Measurements from ENCODE around the gene DCST1. TPM values are rescaled to one million over a fixed set of nuclear protein-coding genes. Genes with fewer than 3 reads are reported as not detected.
A peak's percentile ranks its signal among the peaks of the same experiment; 100 is the strongest.

DCST1 gene
- total RNA-seq, 1 experiment from 2014 or later = 0.15 TPM

DNA sequence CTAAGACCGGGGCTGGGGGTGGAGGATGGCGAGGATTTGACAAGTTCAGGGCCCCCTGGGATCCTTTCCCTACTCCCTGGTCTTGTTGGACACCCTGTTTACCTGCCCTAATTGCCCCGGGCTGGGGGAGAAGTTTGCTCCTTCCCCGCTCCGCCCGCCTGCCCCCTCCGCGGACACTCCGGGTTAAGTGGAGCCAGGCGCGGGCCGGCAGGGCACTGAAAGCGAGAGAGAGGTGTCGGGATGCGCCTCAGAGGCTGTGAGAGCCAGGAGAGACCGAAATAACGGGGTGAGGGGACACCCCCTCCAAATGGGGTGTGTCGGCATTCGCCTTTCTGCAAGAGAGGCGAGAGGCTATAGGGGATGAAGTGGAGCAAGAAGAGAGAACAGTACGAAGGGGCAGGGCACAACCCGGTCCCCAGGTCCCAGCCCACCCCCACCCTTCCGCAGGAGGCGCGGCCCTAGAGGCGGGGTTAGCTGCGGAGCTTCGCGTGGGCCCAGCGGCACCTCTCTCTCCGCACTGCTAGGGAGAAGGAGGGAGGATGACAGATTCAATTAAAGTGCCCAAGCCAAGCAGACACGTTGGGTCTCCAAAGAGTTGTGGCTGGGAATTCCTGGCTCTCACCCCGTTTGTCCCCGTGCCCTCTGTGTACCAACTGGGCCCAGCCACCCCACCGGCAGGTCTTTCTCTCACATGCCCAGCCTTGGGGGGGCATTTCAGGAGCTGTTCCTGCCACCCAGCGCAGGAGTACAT, 48.9 kb downstream of the DCST1 start:
- no peak for ATAC-seq
- Mint-ChIP-seq H3K27ac (no peak overlapping the region), H3K27me3 (ENCODE audit: low read depth) (peaks cover 69% of the 10 kb centered on the region), H3K4me1 (peaks cover 39% of the 10 kb centered on the region), H3K9me3 (no peaks in the 10 kb centered on the region), H3K4me3 (peak overlapping the region; percentile 63), H3K36me3 (no peaks in the 10 kb centered on the region)
- TF ChIP-seq, protein P1, sequence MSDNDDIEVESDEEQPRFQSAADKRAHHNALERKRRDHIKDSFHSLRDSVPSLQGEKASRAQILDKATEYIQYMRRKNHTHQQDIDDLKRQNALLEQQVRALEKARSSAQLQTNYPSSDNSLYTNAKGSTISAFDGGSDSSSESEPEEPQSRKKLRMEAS (CRISPR knock-in tag; IDR thresholded peaks at IDR 0.05) = 0 out of 2 replicates have a peak, but pooled peaks have one; percentile 2
- TF ChIP-seq ATF1 (CRISPR knock-in tag; IDR thresholded peaks at IDR 0.05) = no peak
- no peak for TF ChIP-seq ZNF232 (CRISPR knock-in tag; IDR thresholded peaks at IDR 0.05)
- TF ChIP-seq NFE2L1 (CRISPR knock-in tag; IDR thresholded peaks at IDR 0.05) = no peak
- ChIA-PET CTCF (interaction anchor here (0.6 to 2.0 kb wide), 4 partner anchors 19 to 146 kb away, joined by 3 to 9 read pairs (median 4); partner anchors contain the start of genes EFNA4 and PMVK), POLR2A (interaction anchor here (0.6 kb wide), 1 partner anchor 86 kb away, joined by 6 read pairs; no protein-coding TSS in a partner anchor)
- DNase-seq (ENCODE audit: low spot score) = no peak

DNA sequence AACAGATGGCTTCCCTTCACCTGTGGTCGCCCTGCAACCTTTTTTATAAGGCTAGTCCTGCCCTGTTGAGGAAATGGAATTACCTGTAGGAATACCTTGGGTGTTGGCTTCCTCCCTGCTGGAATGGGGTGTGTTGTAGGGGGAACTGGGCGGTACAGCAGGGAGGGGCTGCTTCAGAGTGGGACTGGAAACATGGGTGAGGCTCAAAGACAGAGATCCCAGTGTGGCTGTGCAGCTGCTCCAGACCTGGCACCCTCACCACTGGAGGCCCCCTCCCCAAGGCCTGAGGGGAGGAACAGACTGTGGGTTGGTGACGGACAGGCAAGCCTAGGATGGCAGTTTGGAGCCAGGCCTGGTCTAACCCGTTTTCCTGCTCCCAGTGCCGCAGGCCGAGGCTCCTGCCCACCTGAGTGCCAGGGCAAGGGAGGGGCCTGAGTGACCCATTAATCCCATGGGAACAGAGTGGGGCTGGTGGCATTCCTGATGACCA, 49.5 kb downstream of the DCST1 start:
- ChIA-PET CTCF (interaction anchor here (0.6 to 2.0 kb wide), 3 partner anchors 21 to 147 kb away, joined by 3 to 9 read pairs (median 5); partner anchors contain the start of gene PMVK), POLR2A (interaction anchor here (0.6 kb wide), 1 partner anchor 86 kb away, joined by 6 read pairs; no protein-coding TSS in a partner anchor)
- peaks cover 63% of the 10 kb centered on the region for H3K27me3 Mint-ChIP-seq (ENCODE audit: low read depth)
- peak overlapping the region; percentile 29; the same call in 1 of the 2 replicates for H3K4me3 Mint-ChIP-seq
- peaks cover 42% of the 10 kb centered on the region for H3K4me1 Mint-ChIP-seq
- ATAC-seq = no peak
- DNase-seq (ENCODE audit: low spot score) = no peak
- no peaks in the 10 kb centered on the region for H3K9me3 Mint-ChIP-seq
- no peak overlapping the region for H3K27ac Mint-ChIP-seq
- TF ChIP-seq ZNF671 (CRISPR knock-in tag; IDR thresholded peaks at IDR 0.05) = no peak
- TF ChIP-seq ELF4 (CRISPR knock-in tag; IDR thresholded peaks at IDR 0.05; ENCODE audit: low read depth) = no peak
- 0 out of 2 replicates have a peak, but pooled peaks have one; percentile 19 for TF ChIP-seq FOXP1 (CRISPR knock-in tag; IDR thresholded peaks at IDR 0.05; ENCODE audit: borderline replicate concordance)
- TF ChIP-seq ZNF396 (CRISPR knock-in tag; IDR thresholded peaks at IDR 0.05; ENCODE audit: borderline replicate concordance) = no peak
- TF ChIP-seq NFE2L1 (CRISPR knock-in tag; IDR thresholded peaks at IDR 0.05) = 0 out of 2 replicates have a peak, but pooled peaks have one; percentile 18
- H3K36me3 Mint-ChIP-seq = no peaks in the 10 kb centered on the region

- CTCF ChIA-PET = interaction anchor here (0.8 to 3.1 kb wide), 38 partner anchors 8 to 537 kb away, joined by 3 to 156 read pairs (median 10); partner anchors contain the start of genes ADAM15, EFNA4, FLAD1 and KRTCAP2
Observed at GRCh38 chr1:155083865-155084721, 50.5 kb downstream of the DCST1 start.

More at GRCh38 chr1:155083865-155084721, 50.5 kb downstream of the DCST1 start:
- Mint-ChIP-seq H3K4me1 (peaks cover 40% of the 10 kb centered on the region), H3K36me3 (no peaks in the 10 kb centered on the region), H3K9me3 (no peaks in the 10 kb centered on the region), H3K27ac (no peak overlapping the region), H3K4me3 (peak overlapping the region; percentile 95), H3K27me3 (ENCODE audit: low read depth) (peaks cover 53% of the 10 kb centered on the region)
- no peak for ATAC-seq
- TF ChIP-seq NR1H2 (CRISPR knock-in tag; IDR thresholded peaks at IDR 0.05) = no peak
- TF ChIP-seq E2F1 (CRISPR knock-in tag; IDR thresholded peaks at IDR 0.05) = no peak
- TF ChIP-seq FOXP1 (CRISPR knock-in tag; IDR thresholded peaks at IDR 0.05; ENCODE audit: borderline replicate concordance) = no peak
- no peak for TF ChIP-seq NFYB (CRISPR knock-in tag; conservative IDR thresholded peaks at IDR 0.05; ENCODE audit: low read depth)
- no peak for TF ChIP-seq ZNF416 (CRISPR knock-in tag; IDR thresholded peaks at IDR 0.05)
- no peak for TF ChIP-seq KAT7 (CRISPR knock-in tag; IDR thresholded peaks at IDR 0.05; ENCODE audit: borderline replicate concordance)
- no peak for TF ChIP-seq PRRX2 (CRISPR knock-in tag; IDR thresholded peaks at IDR 0.05)
- TF ChIP-seq RORB (CRISPR knock-in tag; IDR thresholded peaks at IDR 0.05) = no peak
- TF ChIP-seq ZSCAN18 (CRISPR knock-in tag; IDR thresholded peaks at IDR 0.05) = no peak
- TF ChIP-seq ZNF121 (CRISPR knock-in tag; IDR thresholded peaks at IDR 0.05) = no peak
- no peak for DNase-seq (ENCODE audit: low spot score)
- POLR2A ChIA-PET = interaction anchor here (1.0 to 1.3 kb wide), 4 partner anchors 21 to 89 kb away, joined by 3 to 10 read pairs (median 4); partner anchors contain the start of genes EFNA4 and KRTCAP2
